Measurements from ENCODE around the gene APH1B. TPM values are rescaled to one million over a fixed set of nuclear protein-coding genes. Genes with fewer than 3 reads are reported as not detected.
A peak's percentile ranks its signal among the peaks of the same experiment; 100 is the strongest.
"Not testable (repeated sequence)": the region's sequence is repeated elsewhere in the genome, so short reads cannot be mapped to it uniquely, and the experiment has no call there.

Gene APH1B
- total RNA-seq = 10 to 100 TPM in 7 of 8 experiments, 1 to 10 TPM in 1; 6.9 to 20.2 (median 11.9) TPM

DNA sequence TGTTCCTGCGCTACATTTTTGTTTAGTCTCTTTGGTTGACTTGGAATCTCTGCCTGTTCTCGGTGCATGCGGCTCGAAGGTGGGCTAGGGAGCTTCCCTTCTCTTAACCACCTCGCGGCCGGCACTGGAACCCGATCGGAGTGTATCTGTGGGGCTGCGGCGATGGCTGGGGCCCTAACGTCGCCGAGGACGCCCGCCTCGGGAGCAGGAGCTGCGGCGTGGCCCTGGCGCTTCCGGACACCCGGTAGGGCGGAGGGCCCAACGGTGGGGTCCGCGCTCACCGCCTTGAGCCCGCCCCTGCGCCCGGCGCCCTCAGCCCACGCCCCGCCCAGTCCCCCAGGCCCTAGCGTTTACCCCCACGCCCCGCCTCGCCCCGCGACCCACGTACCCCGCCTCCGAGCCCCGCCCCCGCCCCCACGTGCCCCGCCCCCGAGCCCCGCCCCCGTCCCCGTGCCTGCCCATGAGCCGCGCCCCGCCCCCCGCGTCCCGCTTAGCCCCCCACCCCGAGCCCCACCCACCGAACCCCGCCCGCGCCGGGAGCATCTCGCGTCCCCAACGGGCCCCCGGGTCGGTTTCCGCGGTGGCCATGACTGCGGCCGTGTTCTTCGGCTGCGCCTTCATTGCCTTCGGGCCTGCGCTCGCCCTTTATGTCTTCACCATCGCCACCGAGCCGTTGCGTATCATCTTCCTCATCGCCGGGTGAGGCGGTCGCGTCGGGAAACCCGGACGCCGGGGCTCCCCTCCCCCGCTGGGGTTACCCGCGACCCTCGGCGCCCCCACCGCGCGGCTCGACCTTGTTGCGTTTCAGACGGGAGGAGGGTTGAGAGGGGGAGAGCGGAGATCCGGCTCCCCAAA is at the start of gene APH1B:
Gene APH1B, plus strand, starts transcription at position 568 of the 855 bp plus-strand sequence. Its CDS starts 19 bp downstream, at position 587.
- ATAC-seq (replicated peaks in 6 of 8) = peak; percentile 85 to 97 (median 92)
- H3K4me1 ChIP-seq (replicated peaks in 1 of 2) = peaks cover 15 to 25% of the 10 kb centered on the region in 2 donors
- WGBS, 10 experiments = 0 to 40% (median 0%) methylated on average over 1 to 9 of the region's 102 CpGs; no CpG with 5 or more reads in 1 of the 10 experiments
- peak within 1 kb of the TSS; percentile 74 to 93 for H3K27ac ChIP-seq
- H3K4me3 ChIP-seq = peak within 1 kb of the TSS; percentile 45 to 90 (median 74)
- in situ Hi-C loops (cut with MboI; ENCODE audit: low pct_unique_long_range_greater_than_20kb in 2 of 9, low sequenced_read_pairs in 9 of 9, unreplicated experiment in 9 of 9) = no loop called here

- in situ Hi-C loops (cut with MboI; ENCODE audit: low pct_unique_long_range_greater_than_20kb in 2 of 9, low sequenced_read_pairs in 9 of 9, unreplicated experiment in 9 of 9) = no loop called here
- no peak for ATAC-seq (replicated peaks in 6 of 8)
- 90 to 100% (median 100%) methylated on average over 2 of the region's 2 CpGs; no CpG with 5 or more reads in 1 of the 10 experiments for WGBS, 10 experiments
- Histone ChIP-seq H3K4me1 (replicated peaks in 1 of 2) (no peaks in the 10 kb centered on the region), H3K4me3 (no peak overlapping the region), H3K27ac (no peak overlapping the region)
Observed at GRCh38 chr15:63227689-63228088, 49.7 kb upstream of the APH1B start.

- Histone ChIP-seq H3K4me3 (no peak overlapping the region), H3K4me1 (replicated peaks in 1 of 2) (no peaks in the 10 kb centered on the region), H3K27ac (no peak overlapping the region)
- in situ Hi-C loops (cut with MboI; ENCODE audit: low pct_unique_long_range_greater_than_20kb in 2 of 9, low sequenced_read_pairs in 9 of 9, unreplicated experiment in 9 of 9) = no loop called here
- ATAC-seq (replicated peaks in 6 of 8) = no peak
- WGBS, 10 experiments = 85 to 100% (median 97%) methylated on average over 1 to 3 of the region's 3 CpGs; no CpG with 5 or more reads in 1 of the 10 experiments
Observed at GRCh38 chr15:63231206-63231605, 46.2 kb upstream of the APH1B start.

DNA sequence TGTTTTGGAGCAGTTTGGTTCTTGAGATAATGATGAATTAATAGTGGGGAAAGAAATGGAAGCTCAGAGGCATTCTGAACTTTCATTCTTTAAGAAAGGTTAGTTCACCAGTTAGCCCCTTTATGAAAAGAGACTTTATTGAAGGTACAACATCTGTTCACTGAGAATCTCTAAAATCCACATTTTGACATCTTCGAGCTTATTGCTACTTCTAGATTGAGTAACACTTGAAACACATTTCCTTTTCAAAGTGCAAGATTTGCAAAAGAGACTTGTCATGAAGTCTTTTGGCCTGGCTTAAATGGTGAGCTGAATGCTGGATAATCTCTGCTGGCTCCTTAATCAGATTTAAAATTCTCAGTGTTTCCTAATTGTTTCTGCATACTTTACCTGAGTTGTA is 45.7 kb upstream of the APH1B start:
- H3K4me3 ChIP-seq = no peak overlapping the region
- H3K27ac ChIP-seq = no peak overlapping the region
- in situ Hi-C loops (cut with MboI; ENCODE audit: low pct_unique_long_range_greater_than_20kb in 2 of 9, low sequenced_read_pairs in 9 of 9, unreplicated experiment in 9 of 9) = no loop called here
- no peak for ATAC-seq (replicated peaks in 6 of 8)
- WGBS, 10 experiments = 8 to 100% (median 60%) methylated on average over 1 of the region's 1 CpG; no CpG with 5 or more reads in 3 of the 10 experiments
- no peaks in the 10 kb centered on the region for H3K4me1 ChIP-seq (replicated peaks in 1 of 2)

DNA sequence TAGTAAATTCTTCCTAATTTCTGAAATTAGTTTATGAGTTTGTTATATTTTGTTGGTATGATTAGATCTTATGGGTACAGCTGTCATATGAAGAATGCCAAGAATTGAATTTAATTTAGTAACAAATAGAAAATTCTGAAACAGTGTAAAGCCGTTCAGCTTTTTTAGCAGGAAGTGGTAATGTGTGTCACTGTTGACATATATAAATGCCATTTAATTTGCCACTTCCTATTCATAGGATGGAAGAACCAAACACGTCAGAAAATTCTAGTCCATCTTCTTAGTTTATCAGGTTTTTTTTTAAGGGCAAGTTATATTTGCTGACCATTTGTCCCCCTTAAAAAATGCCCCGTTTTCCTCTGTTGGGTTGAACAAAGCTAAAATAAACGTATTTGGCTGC is 45.0 kb upstream of the APH1B start:
- 37 to 100% (median 91%) methylated on average over 1 to 4 of the region's 4 CpGs for WGBS, 10 experiments
- H3K4me3 ChIP-seq = no peak overlapping the region
- H3K27ac ChIP-seq = no peak overlapping the region
- no peak for ATAC-seq (replicated peaks in 6 of 8)
- H3K4me1 ChIP-seq (replicated peaks in 1 of 2) = no peaks in the 10 kb centered on the region
- in situ Hi-C loops (cut with MboI; ENCODE audit: low pct_unique_long_range_greater_than_20kb in 2 of 9, low sequenced_read_pairs in 9 of 9, unreplicated experiment in 9 of 9) = no loop called here

DNA sequence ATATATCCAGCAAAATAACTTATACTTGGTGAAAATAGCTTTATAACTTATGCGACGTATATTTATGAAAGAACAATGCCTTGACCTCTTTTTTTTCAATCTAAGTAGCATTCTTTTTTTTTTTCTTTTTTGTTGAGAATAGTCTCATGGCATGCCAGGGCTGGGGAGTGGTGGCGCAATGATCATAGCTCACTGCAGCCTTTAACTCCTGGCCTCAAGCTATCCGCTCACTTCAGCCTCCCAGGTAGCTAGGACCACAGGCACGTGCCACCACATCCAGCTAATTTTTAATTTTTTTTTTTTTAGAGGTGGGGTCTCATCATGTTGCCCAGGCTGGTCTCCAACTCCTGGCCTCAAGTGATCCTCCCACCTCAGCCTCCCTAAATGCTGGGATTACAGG is 44.5 kb upstream of the APH1B start:
- H3K4me3 ChIP-seq = no peak overlapping the region
- 95 to 100% (median 99%) methylated on average over 3 to 5 of the region's 5 CpGs for WGBS, 10 experiments
- no peak overlapping the region for H3K27ac ChIP-seq
- H3K4me1 ChIP-seq (replicated peaks in 1 of 2) = no peaks in the 10 kb centered on the region
- in situ Hi-C loops (cut with MboI; ENCODE audit: low pct_unique_long_range_greater_than_20kb in 2 of 9, low sequenced_read_pairs in 9 of 9, unreplicated experiment in 9 of 9) = no loop called here
- no peak for ATAC-seq (replicated peaks in 6 of 8)

GRCh38 chr15:63233667-63234423 is 43.6 kb upstream of the APH1B start:
- WGBS, 10 experiments = 0 to 92% (median 59%) methylated on average over 1 to 4 of the region's 5 CpGs
- peak in 3 of 8 experiments; percentile 28 to 41 (median 28) for ATAC-seq (replicated peaks in 6 of 8)
- no peaks in the 10 kb centered on the region for H3K4me1 ChIP-seq (replicated peaks in 1 of 2)
- in situ Hi-C loops (cut with MboI; ENCODE audit: low pct_unique_long_range_greater_than_20kb in 2 of 9, low sequenced_read_pairs in 9 of 9, unreplicated experiment in 9 of 9) = no loop called here
- no peak overlapping the region for H3K27ac ChIP-seq
- no peak overlapping the region for H3K4me3 ChIP-seq

- 36 to 100% (median 75%) methylated on average over 1 to 5 of the region's 5 CpGs; no CpG with 5 or more reads in 4 of the 10 experiments for WGBS, 10 experiments
- ATAC-seq (replicated peaks in 6 of 8) = peak in 5 of 8 experiments; percentile 55 to 84 (median 72)
- no peak overlapping the region for H3K4me3 ChIP-seq
- H3K27ac ChIP-seq = no peak overlapping the region
- H3K4me1 ChIP-seq (replicated peaks in 1 of 2) = no peaks in the 10 kb centered on the region
- in situ Hi-C loops (cut with MboI; ENCODE audit: low pct_unique_long_range_greater_than_20kb in 2 of 9, low sequenced_read_pairs in 9 of 9, unreplicated experiment in 9 of 9) = no loop called here
Observed at GRCh38 chr15:63234451-63234870, 42.9 kb upstream of the APH1B start.

- H3K27ac ChIP-seq = no peak overlapping the region
- no peaks in the 10 kb centered on the region for H3K4me1 ChIP-seq (replicated peaks in 1 of 2)
- ATAC-seq (replicated peaks in 6 of 8) = no peak
- in situ Hi-C loops (cut with MboI; ENCODE audit: low pct_unique_long_range_greater_than_20kb in 2 of 9, low sequenced_read_pairs in 9 of 9, unreplicated experiment in 9 of 9) = no loop called here
- H3K4me3 ChIP-seq = no peak overlapping the region
Observed at GRCh38 chr15:63236272-63236671, 41.1 kb upstream of the APH1B start.

GRCh38 chr15:63237086-63237485 is 40.3 kb upstream of the APH1B start:
- H3K27ac ChIP-seq; H3K4me1 ChIP-seq (replicated peaks in 1 of 2); H3K4me3 ChIP-seq; ATAC-seq (replicated peaks in 6 of 8); in situ Hi-C loops (cut with MboI; ENCODE audit: low pct_unique_long_range_greater_than_20kb in 2 of 9, low sequenced_read_pairs in 9 of 9, unreplicated experiment in 9 of 9): not testable (repeated sequence)
- WGBS, 10 experiments = 29 to 100% (median 100%) methylated on average over 1 of the region's 1 CpG; no CpG with 5 or more reads in 2 of the 10 experiments

DNA sequence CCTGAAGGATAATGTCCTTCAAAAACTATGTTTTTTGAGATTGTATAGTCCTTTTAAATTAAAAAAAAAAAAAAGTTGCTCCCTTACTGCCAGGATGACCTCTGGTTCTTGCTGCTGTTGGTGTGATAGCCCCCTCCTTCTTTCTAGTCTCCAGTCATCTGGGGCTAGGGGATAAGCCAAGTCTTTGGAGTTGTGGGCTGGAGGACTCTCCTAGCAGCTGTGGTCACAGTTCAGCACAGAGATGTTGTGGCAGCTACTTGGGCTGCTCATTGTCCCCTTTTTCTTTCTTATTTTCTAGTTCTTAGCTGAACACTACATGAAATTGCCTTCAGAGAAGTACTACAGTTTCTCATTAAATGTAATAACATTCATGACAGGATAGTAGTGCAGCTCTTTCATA is 39.2 kb upstream of the APH1B start:
- Histone ChIP-seq H3K4me1 (replicated peaks in 1 of 2) (no peaks in the 10 kb centered on the region), H3K27ac (no peak overlapping the region), H3K4me3 (no peak overlapping the region)
- ATAC-seq (replicated peaks in 6 of 8) = no peak
- in situ Hi-C loops (cut with MboI; ENCODE audit: low pct_unique_long_range_greater_than_20kb in 2 of 9, low sequenced_read_pairs in 9 of 9, unreplicated experiment in 9 of 9) = no loop called here

GRCh38 chr15:63238796-63239195 is 38.6 kb upstream of the APH1B start:
- in situ Hi-C loops (cut with MboI; ENCODE audit: low pct_unique_long_range_greater_than_20kb in 2 of 9, low sequenced_read_pairs in 9 of 9, unreplicated experiment in 9 of 9) = no loop called here
- peak in 2 of 8 experiments; percentile 19 to 81 for ATAC-seq (replicated peaks in 6 of 8)
- no peak overlapping the region for H3K4me3 ChIP-seq
- H3K27ac ChIP-seq = no peak overlapping the region
- H3K4me1 ChIP-seq (replicated peaks in 1 of 2) = no peaks in the 10 kb centered on the region
- 0 to 90% (median 83%) methylated on average over 1 of the region's 1 CpG; no CpG with 5 or more reads in 5 of the 10 experiments for WGBS, 10 experiments

- H3K4me3 ChIP-seq = no peak overlapping the region
- ATAC-seq (replicated peaks in 6 of 8) = no peak
- in situ Hi-C loops (cut with MboI; ENCODE audit: low pct_unique_long_range_greater_than_20kb in 2 of 9, low sequenced_read_pairs in 9 of 9, unreplicated experiment in 9 of 9) = no loop called here
- H3K4me1 ChIP-seq (replicated peaks in 1 of 2) = no peaks in the 10 kb centered on the region
- H3K27ac ChIP-seq = no peak overlapping the region
- 49 to 100% (median 81%) methylated on average over 1 to 3 of the region's 3 CpGs; no CpG with 5 or more reads in 4 of the 10 experiments for WGBS, 10 experiments
Observed at GRCh38 chr15:63240109-63240508, 37.3 kb upstream of the APH1B start.
